Upper lobe of right lung (tissue), 1 donor: Measurements from ENCODE around the gene SPI1. TPM values are rescaled to one million over a fixed set of nuclear protein-coding genes. Genes with fewer than 3 reads are reported as not detected.

Source experiments
- ATAC-seq: fragments of 200-7000 bp; cut with Tn5 transposase; one replicate; pipeline ENCODE4 v1.9.1; 2020; ENCODE audit warnings: mild to moderate bottlenecking, moderate library complexity
- DNase-seq: peaks from one replicate; pipeline ENCODE4 v3.0.0-alpha.2; 2020
- H3K27ac ChIP-seq: fragments of 200-600 bp; one replicate; pipeline ENCODE4 v1.8.0; 2022
- H3K27me3 ChIP-seq: fragments of 200-600 bp; one replicate; pipeline ENCODE4 v1.8.0; 2022; ENCODE audit warnings: mild to moderate bottlenecking
- H3K36me3 ChIP-seq: fragments of 200-600 bp; one replicate; pipeline ENCODE4 v1.8.0; 2022
- H3K4me1 ChIP-seq: fragments of 200-600 bp; one replicate; pipeline ENCODE4 v1.8.0; 2022
- H3K4me3 ChIP-seq: fragments of 200-600 bp; one replicate; pipeline ENCODE4 v1.8.0; 2022; ENCODE audit warnings: mild to moderate bottlenecking
- H3K9me3 ChIP-seq: fragments of 200-600 bp; one replicate; pipeline ENCODE4 v1.8.0; 2022
- CTCF ChIP-seq: fragments of 200-600 bp; IDR thresholded peaks from one replicate; pipeline ENCODE4 v1.8.0; 2022; ENCODE audit warnings: antibody characterized with exemption
- intact Hi-C: fragments of 100-400 bp; cut with DNase I; formaldehyde crosslinking; loops from one replicate; pipeline ENCODE4 v1.11.0; 2022
- total RNA-seq: library from RNA; stranded (reverse); fragmentation: NEBNext Ultra II Directional; extraction: Animal tissue kit (Norgen Biotek cat#: 25700); gene quantifications from one replicate; pipeline ENCODE4 v1.2.1, GENCODE V29; 2021
- donor health status: DM: no; HTN: yes; CAD: no; lungs with severe emphysema.

Gene SPI1
- total RNA-seq, 1 donor from 2014 or later = 168 TPM

- H3K4me1 ChIP-seq = no peaks in the 10 kb centered on the region
- no peak overlapping the region for H3K4me3 ChIP-seq
- intact Hi-C loops = loop anchor here (10.0 kb wide), 2 partner anchors 75 to 165 kb away; partner anchors contain the start of genes MADD and PACSIN3
- no peak overlapping the region for H3K27ac ChIP-seq
- DNase-seq = no peak
- H3K27me3 ChIP-seq = no peaks in the 10 kb centered on the region
- no peak for ATAC-seq
- H3K9me3 ChIP-seq = no peaks in the 10 kb centered on the region
- TF ChIP-seq CTCF = no peak
- no peaks in the 10 kb centered on the region for H3K36me3 ChIP-seq
Measured at GRCh38 chr11:47349521-47350095, 28.7 kb downstream of the SPI1 start.

GRCh38 chr11:47348859-47349258 lies 29.5 kb downstream of the SPI1 start:
- no peaks in the 10 kb centered on the region for H3K27me3 ChIP-seq
- intact Hi-C loops = no loop called here
- H3K27ac ChIP-seq = no peak overlapping the region
- DNase-seq (no peak), ATAC-seq (no peak)
- H3K4me3 ChIP-seq = no peak overlapping the region
- H3K9me3 ChIP-seq = no peaks in the 10 kb centered on the region
- no peaks in the 10 kb centered on the region for H3K4me1 ChIP-seq
- no peak for TF ChIP-seq CTCF
- H3K36me3 ChIP-seq = no peaks in the 10 kb centered on the region

GRCh38 chr11:47348131-47348802 lies 30.1 kb downstream of the SPI1 start:
- no peaks in the 10 kb centered on the region for H3K9me3 ChIP-seq
- no peak overlapping the region for H3K4me3 ChIP-seq
- H3K27ac ChIP-seq = no peak overlapping the region
- ATAC-seq (no peak), DNase-seq (no peak)
- no peaks in the 10 kb centered on the region for H3K36me3 ChIP-seq
- intact Hi-C loops = no loop called here
- no peaks in the 10 kb centered on the region for H3K27me3 ChIP-seq
- no peak for TF ChIP-seq CTCF
- no peaks in the 10 kb centered on the region for H3K4me1 ChIP-seq

- H3K4me1 ChIP-seq = no peaks in the 10 kb centered on the region
- H3K36me3 ChIP-seq = no peaks in the 10 kb centered on the region
- no peaks in the 10 kb centered on the region for H3K27me3 ChIP-seq
- no peak overlapping the region for H3K27ac ChIP-seq
- no peak for TF ChIP-seq CTCF
- no peaks in the 10 kb centered on the region for H3K9me3 ChIP-seq
- H3K4me3 ChIP-seq = no peak overlapping the region
- DNase-seq (no peak), ATAC-seq (no peak)
- intact Hi-C loops = no loop called here
Measured at GRCh38 chr11:47347137-47347536, 31.2 kb downstream of the SPI1 start.

- Histone ChIP-seq H3K9me3 (no peaks in the 10 kb centered on the region), H3K4me3 (no peak overlapping the region), H3K27me3 (no peaks in the 10 kb centered on the region), H3K27ac (no peak overlapping the region), H3K36me3 (no peaks in the 10 kb centered on the region), H3K4me1 (no peaks in the 10 kb centered on the region)
- DNase-seq = no peak
- TF ChIP-seq CTCF = no peak
- ATAC-seq = no peak
- intact Hi-C loops = no loop called here
Measured at GRCh38 chr11:47345890-47346563, 32.3 kb downstream of the SPI1 start.
